ENCODE measurements around the gene SRF. TPM values are rescaled to one million over a fixed set of nuclear protein-coding genes. Genes with fewer than 3 reads are reported as not detected.

Gene SRF
- total RNA-seq, 1 donor from 2014 or later, result 15.0 TPM

- TF ChIP-seq EZH2 (IDR thresholded peaks at IDR 0.05) (no peak), CTCF (IDR thresholded peaks at IDR 0.05) (no peak), EZH2phosphoT487 (IDR thresholded peaks at IDR 0.05) (no peak)
- no peaks in the 10 kb centered on the region for H3K9me3 Mint-ChIP-seq
- no peak overlapping the region for H3K27ac Mint-ChIP-seq
- peaks cover 2% of the 10 kb centered on the region for H3K27me3 Mint-ChIP-seq (ENCODE audit: insufficient read depth, low read depth)
- Histone ChIP-seq H3K9me3 (ENCODE audit: low read depth) (no peaks in the 10 kb centered on the region), H3F3A (ENCODE audit: low read depth) (peaks cover 9% of the 10 kb centered on the region), H3K4me3 (no peak overlapping the region), H3K4me1 (no peaks in the 10 kb centered on the region), H4K20me1 (ENCODE audit: low read depth) (peaks cover 3% of the 10 kb centered on the region), H3K9ac (no peak overlapping the region), H3K27ac (no peak overlapping the region), H3K79me2 (ENCODE audit: low read depth) (no peaks in the 10 kb centered on the region), H3K36me3 (no peaks in the 10 kb centered on the region), H3K27me3 (no peaks in the 10 kb centered on the region), H3K4me2 (no peak overlapping the region), H2AFZ (replicated peaks) (no peak overlapping the region)
- peaks cover 13% of the 10 kb centered on the region for H3K4me1 Mint-ChIP-seq
- H3K4me3 Mint-ChIP-seq, result no peak overlapping the region
- peaks cover 13% of the 10 kb centered on the region for H3K36me3 Mint-ChIP-seq
- no peak for DNase-seq (ENCODE audit: low spot score)
Measured at GRCh38 chr6:43141644-43142043, 29.4 kb upstream of the SRF start.

GRCh38 chr6:43142101-43142500 lies 29.0 kb upstream of the SRF start:
- Histone ChIP-seq H3K4me3 (no peak overlapping the region), H4K20me1 (ENCODE audit: low read depth) (peaks cover 3% of the 10 kb centered on the region), H3K4me1 (no peaks in the 10 kb centered on the region), H3K27me3 (no peaks in the 10 kb centered on the region), H3K4me2 (no peak overlapping the region), H3K27ac (no peak overlapping the region), H3K9ac (no peak overlapping the region), H3K9me3 (ENCODE audit: low read depth) (no peaks in the 10 kb centered on the region), H3K79me2 (ENCODE audit: low read depth) (no peaks in the 10 kb centered on the region), H3K36me3 (no peaks in the 10 kb centered on the region), H2AFZ (replicated peaks) (no peak overlapping the region), H3F3A (ENCODE audit: low read depth) (peaks cover 9% of the 10 kb centered on the region)
- no peaks in the 10 kb centered on the region for H3K9me3 Mint-ChIP-seq
- peaks cover 2% of the 10 kb centered on the region for H3K27me3 Mint-ChIP-seq (ENCODE audit: insufficient read depth, low read depth)
- H3K4me1 Mint-ChIP-seq, result peaks cover 13% of the 10 kb centered on the region
- H3K36me3 Mint-ChIP-seq, result peaks cover 13% of the 10 kb centered on the region
- no peak for TF ChIP-seq CTCF (IDR thresholded peaks at IDR 0.05)
- no peak for TF ChIP-seq EZH2phosphoT487 (IDR thresholded peaks at IDR 0.05)
- TF ChIP-seq EZH2 (IDR thresholded peaks at IDR 0.05), result no peak
- H3K27ac Mint-ChIP-seq, result peak overlapping the region; percentile 42
- H3K4me3 Mint-ChIP-seq, result no peak overlapping the region
- no peak for DNase-seq (ENCODE audit: low spot score)

- H3K9me3 Mint-ChIP-seq, result no peaks in the 10 kb centered on the region
- no peaks in the 10 kb centered on the region for H3K4me1 ChIP-seq
- H3K4me3 Mint-ChIP-seq, result peak overlapping the region; percentile 41
- H3K9me3 ChIP-seq (ENCODE audit: low read depth), result no peaks in the 10 kb centered on the region
- H3K4me3 ChIP-seq, result no peak overlapping the region
- DNase-seq (ENCODE audit: low spot score), result peak; percentile 95
- no peaks in the 10 kb centered on the region for H3K27me3 ChIP-seq
- H3K79me2 ChIP-seq (ENCODE audit: low read depth), result no peaks in the 10 kb centered on the region
- no peak for TF ChIP-seq EZH2phosphoT487 (IDR thresholded peaks at IDR 0.05)
- TF ChIP-seq CTCF (IDR thresholded peaks at IDR 0.05), result peak; percentile 96
- H4K20me1 ChIP-seq (ENCODE audit: low read depth), result peaks cover 3% of the 10 kb centered on the region
- H3F3A ChIP-seq (ENCODE audit: low read depth), result peaks cover 9% of the 10 kb centered on the region
- peaks cover 4% of the 10 kb centered on the region for H3K27me3 Mint-ChIP-seq (ENCODE audit: insufficient read depth, low read depth)
- H3K36me3 Mint-ChIP-seq, result peaks cover 11% of the 10 kb centered on the region
- H3K27ac Mint-ChIP-seq, result peak overlapping the region; percentile 60
- H3K4me2 ChIP-seq, result peak overlapping the region; percentile 45
- H3K27ac ChIP-seq, result no peak overlapping the region
- H3K4me1 Mint-ChIP-seq, result peaks cover 16% of the 10 kb centered on the region
- H3K36me3 ChIP-seq, result no peaks in the 10 kb centered on the region
- H3K9ac ChIP-seq, result no peak overlapping the region
- H2AFZ ChIP-seq (replicated peaks), result no peak overlapping the region
Measured at GRCh38 chr6:43143235-43144128, 27.6 kb upstream of the SRF start.
